ENCODE data around the gene TMEM185A. TPM values are rescaled to one million over a fixed set of nuclear protein-coding genes. Genes with fewer than 3 reads are reported as not detected.
A peak's percentile ranks its signal among the peaks of the same experiment; 100 is the strongest.
"Not testable (repeated sequence)": the region's sequence is repeated elsewhere in the genome, so short reads cannot be mapped to it uniquely, and the experiment has no call there.

Gene TMEM185A
- total and polyA plus RNA-seq, 2 of the 4 experiments (the other 2 are of a cell fraction), result 9.7 to 12.2 TPM

DNA sequence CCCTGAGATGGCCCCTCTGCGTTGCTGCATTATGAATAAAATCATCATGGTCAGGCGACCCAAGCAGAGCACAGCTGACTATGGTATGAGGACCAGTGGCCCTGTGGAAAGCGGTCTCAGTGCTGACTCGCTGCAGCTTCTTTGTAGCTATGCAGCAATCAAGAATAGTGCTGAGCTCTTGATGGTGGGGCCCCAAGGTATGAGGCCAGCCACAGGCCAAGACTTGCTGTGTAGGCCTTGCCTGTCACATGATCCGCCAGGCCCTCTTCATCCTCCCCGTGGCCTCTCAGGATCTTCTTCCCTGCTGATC, 79.7 kb downstream of the TMEM185A start:
- H2BK20ac ChIP-seq (ENCODE audit: low read depth, low read length); CTCF ChIA-PET; BruUV-seq (replicated peaks); ATAC-seq (ENCODE audit: low read depth); H3K9me1 ChIP-seq (ENCODE audit: insufficient read depth, low read length); H2AFZ ChIP-seq (replicated peaks; ENCODE audit: low read length, poor library complexity); H2BK15ac ChIP-seq (ENCODE audit: low read depth, low read length); H3K79me1 ChIP-seq (ENCODE audit: low read depth in 1 of 2, low read length in 2 of 2); H3K9ac ChIP-seq (ENCODE audit: low read depth, low read length); DNase-seq; H2BK120ac ChIP-seq (ENCODE audit: low read depth, low read length); H4K91ac ChIP-seq (ENCODE audit: insufficient read depth, low read depth, low read length); intact Hi-C loops (cut with micrococcal nuclease); H3K4me3 ChIP-seq (ENCODE audit: insufficient read depth, low read depth, low read length); H3K18ac ChIP-seq (ENCODE audit: low read depth, low read length); H2BK5ac ChIP-seq (ENCODE audit: low read depth, low read length, poor library complexity, severe bottlenecking); H3K36me3 ChIP-seq (ENCODE audit: control insufficient read depth, insufficient read depth, low read length); H3K27me3 ChIP-seq (ENCODE audit: control insufficient read depth, insufficient read depth, low read length); in situ Hi-C loops (cut with MboI; ENCODE audit: low sequenced_read_pairs); H3K4me2 ChIP-seq (ENCODE audit: low read depth, low read length); H3K4me1 ChIP-seq (ENCODE audit: control insufficient read depth, insufficient read depth, low read length); H2AK9ac ChIP-seq (replicated peaks; ENCODE audit: low read depth, low read length, poor library complexity); H4K8ac ChIP-seq (ENCODE audit: low read depth in 2 of 2, low read length in 2 of 2); H3K4ac ChIP-seq (ENCODE audit: low read depth, low read length); H3K27ac ChIP-seq (ENCODE audit: insufficient read depth, low read length); H3K14ac ChIP-seq (replicated peaks; ENCODE audit: low read depth, low read length); H3K56ac ChIP-seq (ENCODE audit: extremely low read depth, insufficient read depth, low read length); H3K23ac ChIP-seq (ENCODE audit: low read depth, low read length); dilution Hi-C loops (cut with HindIII; ENCODE audit: low sequenced_read_pairs, unreplicated experiment); H4K20me1 ChIP-seq (ENCODE audit: insufficient read depth, low read length); H4K5ac ChIP-seq (ENCODE audit: low read depth, low read length); H2AK5ac ChIP-seq (ENCODE audit: low read depth, low read length); POLR2A ChIA-PET (ENCODE audit: unreplicated experiment); H3K9me3 ChIP-seq (ENCODE audit: control insufficient read depth, insufficient read depth, low read length): not testable (repeated sequence)
- WGBS, 2 experiments (ENCODE audit: extremely low coverage in 2 of 2, insufficient read length in 1 of 2), result no CpG with 5 or more reads among the region's 6 CpGs

DNA sequence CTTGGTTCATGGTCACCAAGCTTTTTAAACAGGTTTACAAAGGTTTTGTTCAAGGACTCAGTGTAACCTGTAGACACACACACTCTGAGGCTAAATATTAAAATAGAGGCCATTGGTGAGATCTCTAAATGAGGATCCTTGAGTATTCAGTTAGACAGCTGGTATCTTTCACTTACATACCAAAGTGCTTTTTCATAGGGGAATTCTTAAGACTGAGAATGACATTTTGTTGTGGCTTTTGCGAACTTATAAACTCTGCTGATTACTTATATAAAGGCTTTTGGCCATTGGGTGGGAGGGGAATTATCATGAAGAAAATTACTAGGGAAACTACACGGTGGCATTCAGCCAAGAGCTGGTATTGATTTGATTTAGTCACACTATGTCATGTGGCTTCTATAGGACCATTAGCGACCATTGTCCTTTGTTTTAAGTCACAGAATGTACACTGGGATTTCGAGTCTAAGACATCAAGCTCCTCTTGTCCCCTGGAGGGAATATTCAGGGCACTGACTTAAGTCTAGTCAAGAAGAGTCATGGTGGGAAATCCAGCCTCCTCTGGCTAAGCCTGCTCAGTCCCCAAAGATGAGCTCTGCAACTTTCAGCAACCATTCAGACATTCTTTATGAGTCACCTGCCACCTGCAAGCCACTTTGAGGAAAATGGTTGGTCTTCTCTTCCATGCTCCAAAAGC, 80.2 kb downstream of the TMEM185A start:
- H3K9me1 ChIP-seq (ENCODE audit: insufficient read depth, low read length); H3K18ac ChIP-seq (ENCODE audit: low read depth, low read length); H4K8ac ChIP-seq (ENCODE audit: low read depth in 2 of 2, low read length in 2 of 2); H3K14ac ChIP-seq (replicated peaks; ENCODE audit: low read depth, low read length); H3K79me1 ChIP-seq (ENCODE audit: low read depth in 1 of 2, low read length in 2 of 2); H4K5ac ChIP-seq (ENCODE audit: low read depth, low read length); H3K4me2 ChIP-seq (ENCODE audit: low read depth, low read length); H2AFZ ChIP-seq (replicated peaks; ENCODE audit: low read length, poor library complexity); POLR2A ChIA-PET (ENCODE audit: unreplicated experiment); H3K56ac ChIP-seq (ENCODE audit: extremely low read depth, insufficient read depth, low read length); H4K91ac ChIP-seq (ENCODE audit: insufficient read depth, low read depth, low read length); DNase-seq; H2BK15ac ChIP-seq (ENCODE audit: low read depth, low read length); BruUV-seq (replicated peaks); H3K9me3 ChIP-seq (ENCODE audit: control insufficient read depth, insufficient read depth, low read length); H3K27ac ChIP-seq (ENCODE audit: insufficient read depth, low read length); H3K23ac ChIP-seq (ENCODE audit: low read depth, low read length); H3K36me3 ChIP-seq (ENCODE audit: control insufficient read depth, insufficient read depth, low read length); H2BK120ac ChIP-seq (ENCODE audit: low read depth, low read length); dilution Hi-C loops (cut with HindIII; ENCODE audit: low sequenced_read_pairs, unreplicated experiment); CTCF ChIA-PET; H2BK20ac ChIP-seq (ENCODE audit: low read depth, low read length); in situ Hi-C loops (cut with MboI; ENCODE audit: low sequenced_read_pairs); H2AK5ac ChIP-seq (ENCODE audit: low read depth, low read length); H4K20me1 ChIP-seq (ENCODE audit: insufficient read depth, low read length); H3K4ac ChIP-seq (ENCODE audit: low read depth, low read length); H2AK9ac ChIP-seq (replicated peaks; ENCODE audit: low read depth, low read length, poor library complexity); H3K4me3 ChIP-seq (ENCODE audit: insufficient read depth, low read depth, low read length); H3K27me3 ChIP-seq (ENCODE audit: control insufficient read depth, insufficient read depth, low read length); intact Hi-C loops (cut with micrococcal nuclease); H3K9ac ChIP-seq (ENCODE audit: low read depth, low read length); H2BK5ac ChIP-seq (ENCODE audit: low read depth, low read length, poor library complexity, severe bottlenecking); H3K4me1 ChIP-seq (ENCODE audit: control insufficient read depth, insufficient read depth, low read length): not testable (repeated sequence)
- ATAC-seq (ENCODE audit: low read depth), result peak; percentile 66
- no CpG with 5 or more reads among the region's 4 CpGs for WGBS, 2 experiments (ENCODE audit: extremely low coverage in 2 of 2, insufficient read length in 1 of 2)

Data from IMR-90 (cell line).